ENCODE results near the gene LEAP2.
A peak's percentile ranks its signal among the peaks of the same experiment; 100 is the strongest.

LEAP2 gene

GRCh38 chr5:132839426-132840301 lies 33.8 kb upstream of the LEAP2 start:
- no peak for TF ChIP-seq POLR2A (IDR thresholded peaks at IDR 0.05; ENCODE audit: extremely low read depth, insufficient read length)
- TF ChIP-seq MAX (IDR thresholded peaks at IDR 0.05; ENCODE audit: low read depth, low read length), result no peak
- no peak for TF ChIP-seq MYC (IDR thresholded peaks at IDR 0.05; ENCODE audit: low read depth, low read length)
- no peak for TF ChIP-seq CTCF (IDR thresholded peaks at IDR 0.05; ENCODE audit: low read depth, low read length)
- no peak overlapping the region for H3K4me3 ChIP-seq (ENCODE audit: low read depth, low read length)
- DNase-seq (ENCODE audit: low read depth), result peak; percentile 33

- no peak for DNase-seq (ENCODE audit: low read depth)
- no peak for TF ChIP-seq CTCF (IDR thresholded peaks at IDR 0.05; ENCODE audit: low read depth, low read length)
- no peak for TF ChIP-seq MAX (IDR thresholded peaks at IDR 0.05; ENCODE audit: low read depth, low read length)
- TF ChIP-seq MYC (IDR thresholded peaks at IDR 0.05; ENCODE audit: low read depth, low read length), result no peak
- TF ChIP-seq POLR2A (IDR thresholded peaks at IDR 0.05; ENCODE audit: extremely low read depth, insufficient read length), result no peak
- H3K4me3 ChIP-seq (ENCODE audit: low read depth, low read length), result no peak overlapping the region
Measured at GRCh38 chr5:132840313-132840712, 33.2 kb upstream of the LEAP2 start.

- no peak for DNase-seq (ENCODE audit: low read depth)
- H3K4me3 ChIP-seq (ENCODE audit: low read depth, low read length), result no peak overlapping the region
- TF ChIP-seq MAX (IDR thresholded peaks at IDR 0.05; ENCODE audit: low read depth, low read length), result no peak
- TF ChIP-seq MYC (IDR thresholded peaks at IDR 0.05; ENCODE audit: low read depth, low read length), result no peak
- TF ChIP-seq POLR2A (IDR thresholded peaks at IDR 0.05; ENCODE audit: extremely low read depth, insufficient read length), result no peak
- no peak for TF ChIP-seq CTCF (IDR thresholded peaks at IDR 0.05; ENCODE audit: low read depth, low read length)
Measured at GRCh38 chr5:132840896-132841295, 32.6 kb upstream of the LEAP2 start.

GRCh38 chr5:132841305-132841704 lies 32.2 kb upstream of the LEAP2 start:
- no peak for TF ChIP-seq MYC (IDR thresholded peaks at IDR 0.05; ENCODE audit: low read depth, low read length)
- no peak for TF ChIP-seq MAX (IDR thresholded peaks at IDR 0.05; ENCODE audit: low read depth, low read length)
- no peak for TF ChIP-seq CTCF (IDR thresholded peaks at IDR 0.05; ENCODE audit: low read depth, low read length)
- TF ChIP-seq POLR2A (IDR thresholded peaks at IDR 0.05; ENCODE audit: extremely low read depth, insufficient read length), result no peak
- peak; percentile 47 for DNase-seq (ENCODE audit: low read depth)
- H3K4me3 ChIP-seq (ENCODE audit: low read depth, low read length), result no peak overlapping the region

- TF ChIP-seq MYC (IDR thresholded peaks at IDR 0.05; ENCODE audit: low read depth, low read length) (no peak), POLR2A (IDR thresholded peaks at IDR 0.05; ENCODE audit: extremely low read depth, insufficient read length) (no peak), MAX (IDR thresholded peaks at IDR 0.05; ENCODE audit: low read depth, low read length) (no peak), CTCF (IDR thresholded peaks at IDR 0.05; ENCODE audit: low read depth, low read length) (no peak)
- DNase-seq (ENCODE audit: low read depth), result no peak
- H3K4me3 ChIP-seq (ENCODE audit: low read depth, low read length), result no peak overlapping the region
Measured at GRCh38 chr5:132848270-132848669, 25.2 kb upstream of the LEAP2 start.
